B cell (primary cell): ENCODE data around the gene SIAH3. TPM values are rescaled to one million over a fixed set of nuclear protein-coding genes. Genes with fewer than 3 reads are reported as not detected.
A peak's percentile ranks its signal among the peaks of the same experiment; 100 is the strongest.

ENCODE experiments used
- ATAC-seq: fragments of 200-7000 bp; cut with Tn5 transposase; one replicate; pipeline ENCODE4 v1.10.0; 2021; ENCODE audit warnings: low read depth, mild to moderate bottlenecking, moderate number of reproducible peaks, moderate library complexity
- CTCF ChIA-PET: fragments of 350-600 bp; sonication (Branson Sonifier 250); formaldehyde crosslinking; loops from one replicate; lab custom pipeline; 2021; ENCODE audit warnings: antibody characterized with exemption, inconsistent platforms; lab: Charles Lee
- POLR2A ChIA-PET: fragments of 350-600 bp; sonication (Branson Sonifier 250); formaldehyde crosslinking; loops from one replicate; lab custom pipeline; 2021; ENCODE audit warnings: antibody characterized with exemption; lab: Charles Lee
- DNase-seq: peaks from one replicate; pipeline ENCODE4 v3.0.0; 2013
- H2AFZ ChIP-seq: 2 replicates; pipeline ENCODE4 v1.6.1; 2012; ENCODE audit warnings: mild to moderate bottlenecking, low read depth, low read length; ENCODE audit not compliant: insufficient read depth, poor library complexity, severe bottlenecking
- H3K27ac ChIP-seq, 2 donors: 1 replicate in 1 of 2; 2 replicates in 1 of 2; pipeline ENCODE4 v1.5.1; 2012 to 2013; ENCODE audit warnings: low read length in 2 of 2, mild to moderate bottlenecking in 2 of 2, moderate library complexity in 1 of 2
- H3K27me3 ChIP-seq, 4 experiments: fragments of 200-600 bp in 1 of 4; sonication (generic) in 1 of 4; replicated peaks in 1 of 4; 1 replicate in 2 of 4; 2 replicates in 2 of 4; pipeline versions ENCODE4 v1.6.1 to v1.7.0; 2013 to 2016; ENCODE audit warnings: low read length in 3 of 4, mild to moderate bottlenecking in 2 of 4, mixed read lengths in 1 of 4, moderate library complexity in 1 of 4; ENCODE audit not compliant: insufficient read depth in 4 of 4, control insufficient read depth in 3 of 4; ENCODE audit errors: control extremely low read depth in 1 of 4
- H3K36me3 ChIP-seq, 2 experiments: replicated peaks in 1 of 2; 1 replicate in 1 of 2; 2 replicates in 1 of 2; pipeline versions ENCODE4 v1.6.1 to v1.7.1; 2013; ENCODE audit warnings: low read length in 1 of 2; ENCODE audit not compliant: insufficient read depth in 2 of 2, control insufficient read depth in 1 of 2; ENCODE audit errors: control extremely low read depth in 1 of 2, extremely low read depth in 1 of 2
- H3K4me1 ChIP-seq, 2 donors: fragments of 200-600 bp in 1 of 2; sonication (generic) in 1 of 2; 1 replicate in 1 of 2; 2 replicates in 1 of 2; pipeline versions ENCODE4 v1.5.1 to v1.6.1; 2013 to 2017; ENCODE audit warnings: low read length in 2 of 2; ENCODE audit not compliant: control insufficient read depth in 2 of 2, insufficient read depth in 2 of 2
- H3K4me2 ChIP-seq: replicated peaks from 2 replicates; pipeline ENCODE3; 2012; ENCODE audit warnings: mild to moderate bottlenecking, low read depth, low read length; ENCODE audit not compliant: poor library complexity, severe bottlenecking
- H3K4me3 ChIP-seq, 5 experiments: fragments of 200-600 bp in 1 of 5; sonication (generic) in 1 of 5; 1 replicate in 3 of 5; 2 replicates in 2 of 5; pipeline versions ENCODE4 v1.5.1 to v1.7.0; 2011 to 2016; ENCODE audit warnings: low read length in 4 of 5, mild to moderate bottlenecking in 4 of 5, low read depth in 2 of 5, control low read depth in 1 of 5, moderate library complexity in 1 of 5; ENCODE audit not compliant: insufficient read depth in 1 of 5; ENCODE audit errors: control extremely low read depth in 1 of 5, extremely low read depth in 1 of 5
- H3K79me2 ChIP-seq: fragments of 200-600 bp; sonication (generic); one replicate; pipeline ENCODE4 v1.6.0; 2016; ENCODE audit warnings: low read length; ENCODE audit not compliant: control insufficient read depth, insufficient read depth
- H3K9ac ChIP-seq: fragments of 200-600 bp; sonication (generic); 2 replicates; pipeline ENCODE4 v1.6.1; 2017; ENCODE audit warnings: mild to moderate bottlenecking, low read length, moderate library complexity
- H3K9me3 ChIP-seq, 3 donors: one replicate each; pipeline versions ENCODE4 v1.6.1 to v1.7.1; 2013; ENCODE audit warnings: low read length in 2 of 3; ENCODE audit not compliant: control insufficient read depth in 2 of 3, insufficient read depth in 1 of 3; ENCODE audit errors: control extremely low read depth in 1 of 3
- H4K20me1 ChIP-seq: 2 replicates; pipeline ENCODE4 v1.6.0; 2012; ENCODE audit warnings: mild to moderate bottlenecking, low read length; ENCODE audit not compliant: insufficient read depth, control insufficient read depth, poor library complexity, severe bottlenecking
- H3K27ac Mint-ChIP-seq: one replicate; pipeline ENCODE4 v1.8.0; 2021; ENCODE audit warnings: mixed read lengths
- H3K27me3 Mint-ChIP-seq: one replicate; pipeline ENCODE4 v1.8.0; 2021; ENCODE audit warnings: mixed read lengths
- H3K4me1 Mint-ChIP-seq: one replicate; pipeline ENCODE4 v1.8.0; 2021; ENCODE audit warnings: mixed read lengths
- H3K4me3 Mint-ChIP-seq: one replicate; pipeline ENCODE4 v1.8.0; 2021; ENCODE audit warnings: mixed read lengths
- H3K9me3 Mint-ChIP-seq: one replicate; pipeline ENCODE4 v1.8.0; 2022; ENCODE audit warnings: mixed read lengths; ENCODE audit not compliant: insufficient read depth
- EZH2 ChIP-seq: IDR thresholded peaks from 2 replicates; pipeline ENCODE4 v1.6.1; 2012; ENCODE audit warnings: borderline replicate concordance, low read depth, mild to moderate bottlenecking, moderate library complexity, low read length; ENCODE audit not compliant: insufficient read depth, poor library complexity, severe bottlenecking
- WGBS: methylation state at CpG from one replicate; pipeline ENCODE4 v1.1.5; 2013; ENCODE audit warnings: missing lambda C conversion rate; ENCODE audit not compliant: insufficient coverage; 5-methylcytosine and 5-hydroxymethylcytosine counted together
- intact Hi-C: fragments of 100-400 bp; cut with micrococcal nuclease; formaldehyde crosslinking; loops from one replicate; pipeline ENCODE4 v1.10.0; 2022
- polyA plus RNA-seq: library from polyadenylated mRNA; depleted of rRNA; stranded (reverse); fragments of >200 nt; gene quantifications from 2 replicates; pipeline ENCODE4 v1.2.3, GENCODE V29; 2012
- total RNA-seq, 2 donors: library from RNA; stranded (reverse); fragments of 120-200 nt in 1 of 2; gene quantifications; 1 replicate in 1 of 2; 2 replicates in 1 of 2; pipeline versions ENCODE4 v1.2.3 to v1.2.4, GENCODE V29; 2013 to 2022
- TF ChIP-seq, protein P1 (sequence below): fragments of 200-600 bp; IDR thresholded peaks from one replicate; pipeline ENCODE4 v1.8.0; 2022; ENCODE audit warnings: antibody characterized with exemption, mild to moderate bottlenecking

Gene SIAH3
- total and polyA plus RNA-seq, 2 donors (not counting 1 experiment from before 2014, with no cell fraction given) = not detected

DNA sequence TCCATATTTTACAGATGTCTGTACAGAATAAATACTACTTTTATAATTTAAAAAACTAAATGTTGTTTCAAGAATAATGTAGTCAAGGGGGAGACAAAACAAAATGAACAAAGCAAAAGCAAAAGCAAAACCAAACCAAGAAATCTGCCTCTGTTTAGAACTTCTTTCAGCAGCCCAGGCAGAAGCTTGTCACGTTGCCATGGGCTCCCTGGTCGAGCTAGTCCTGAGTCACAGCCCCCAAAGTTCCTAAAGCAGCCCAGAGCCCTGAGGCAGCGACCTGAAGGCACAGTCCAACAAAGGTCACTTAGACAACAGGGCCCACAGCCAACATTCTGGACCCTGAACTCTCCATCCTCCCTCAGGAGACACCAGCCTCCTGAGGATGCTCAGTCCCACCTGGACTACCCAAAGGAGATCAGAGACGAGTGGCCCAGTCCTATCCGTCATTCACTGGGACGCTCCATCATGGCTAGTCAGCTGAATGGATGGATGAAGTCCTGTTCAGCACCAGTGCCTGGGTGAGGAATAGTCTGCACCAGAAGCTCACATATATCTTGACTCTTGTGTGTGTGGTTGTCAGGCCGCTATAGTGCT, 41.7 kb downstream of the SIAH3 start:
- Histone ChIP-seq H3K4me2 (no peak overlapping the region), H4K20me1 (no peaks in the 10 kb centered on the region), H2AFZ (peak overlapping the region; percentile 5), H3K36me3 (no peaks in the 10 kb centered on the region), H3K79me2 (no peaks in the 10 kb centered on the region), H3K4me3 (no peak overlapping the region), H3K4me1 (no peaks in the 10 kb centered on the region), H3K27me3 (no peaks in the 10 kb centered on the region), H3K9me3 (no peaks in the 10 kb centered on the region), H3K27ac (no peak overlapping the region), H3K9ac (no peak overlapping the region)
- Mint-ChIP-seq H3K9me3 (peaks cover under 1% of the 10 kb centered on the region), H3K27ac (no peak overlapping the region), H3K4me1 (no peaks in the 10 kb centered on the region), H3K4me3 (no peak overlapping the region), H3K27me3 (no peaks in the 10 kb centered on the region)
- ATAC-seq = no peak
- intact Hi-C loops = loop anchor here (10.0 kb wide), 1 partner anchor 315 kb away; no protein-coding TSS in a partner anchor
- no peak for DNase-seq
- WGBS = 59% methylated on average over 7 of the region's 7 CpGs
- ChIA-PET CTCF (no interaction called here), POLR2A (no interaction called here)
- no peak for TF ChIP-seq EZH2

DNA sequence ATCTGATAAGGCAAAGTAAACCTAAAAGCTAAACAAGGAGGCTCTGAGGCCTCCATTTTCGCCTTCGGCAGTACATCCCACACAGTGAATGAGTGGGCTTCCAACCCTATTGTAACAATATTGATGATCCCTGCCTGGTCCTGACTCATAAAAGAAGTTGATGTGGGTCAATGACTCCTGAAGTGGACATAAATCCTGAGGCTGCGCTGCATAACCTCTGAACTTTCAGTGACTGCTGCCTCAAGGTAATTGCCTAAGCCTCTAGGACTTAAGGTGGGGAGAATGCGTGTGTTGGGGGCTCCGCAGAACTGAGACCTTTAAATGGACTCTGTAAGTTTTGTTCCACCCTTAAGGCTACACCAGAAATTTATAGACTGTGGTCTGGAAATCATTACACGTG, 42.6 kb downstream of the SIAH3 start:
- ATAC-seq (no peak), DNase-seq (no peak)
- H3K36me3 ChIP-seq = no peaks in the 10 kb centered on the region
- no peak overlapping the region for H3K4me2 ChIP-seq
- intact Hi-C loops = loop anchor here (10.0 kb wide), 1 partner anchor 316 kb away; no protein-coding TSS in a partner anchor
- H3K9me3 ChIP-seq = no peaks in the 10 kb centered on the region
- no peaks in the 10 kb centered on the region for H3K79me2 ChIP-seq
- WGBS = 100% methylated on average over 6 of the region's 6 CpGs
- Mint-ChIP-seq H3K27ac (no peak overlapping the region), H3K27me3 (no peaks in the 10 kb centered on the region), H3K4me1 (no peaks in the 10 kb centered on the region), H3K4me3 (no peak overlapping the region), H3K9me3 (peaks cover 2% of the 10 kb centered on the region)
- no peaks in the 10 kb centered on the region for H4K20me1 ChIP-seq
- H3K4me1 ChIP-seq = no peaks in the 10 kb centered on the region
- H3K27me3 ChIP-seq = no peaks in the 10 kb centered on the region
- no peak overlapping the region for H2AFZ ChIP-seq
- ChIA-PET POLR2A (no interaction called here), CTCF (interaction anchor here (1.4 kb wide), 1 partner anchor 510 kb away, joined by 4 read pairs; no protein-coding TSS in a partner anchor)
- H3K9ac ChIP-seq = no peak overlapping the region
- TF ChIP-seq EZH2 = no peak
- TF ChIP-seq, protein P1, sequence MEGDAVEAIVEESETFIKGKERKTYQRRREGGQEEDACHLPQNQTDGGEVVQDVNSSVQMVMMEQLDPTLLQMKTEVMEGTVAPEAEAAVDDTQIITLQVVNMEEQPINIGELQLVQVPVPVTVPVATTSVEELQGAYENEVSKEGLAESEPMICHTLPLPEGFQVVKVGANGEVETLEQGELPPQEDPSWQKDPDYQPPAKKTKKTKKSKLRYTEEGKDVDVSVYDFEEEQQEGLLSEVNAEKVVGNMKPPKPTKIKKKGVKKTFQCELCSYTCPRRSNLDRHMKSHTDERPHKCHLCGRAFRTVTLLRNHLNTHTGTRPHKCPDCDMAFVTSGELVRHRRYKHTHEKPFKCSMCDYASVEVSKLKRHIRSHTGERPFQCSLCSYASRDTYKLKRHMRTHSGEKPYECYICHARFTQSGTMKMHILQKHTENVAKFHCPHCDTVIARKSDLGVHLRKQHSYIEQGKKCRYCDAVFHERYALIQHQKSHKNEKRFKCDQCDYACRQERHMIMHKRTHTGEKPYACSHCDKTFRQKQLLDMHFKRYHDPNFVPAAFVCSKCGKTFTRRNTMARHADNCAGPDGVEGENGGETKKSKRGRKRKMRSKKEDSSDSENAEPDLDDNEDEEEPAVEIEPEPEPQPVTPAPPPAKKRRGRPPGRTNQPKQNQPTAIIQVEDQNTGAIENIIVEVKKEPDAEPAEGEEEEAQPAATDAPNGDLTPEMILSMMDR = no peak
- no peak overlapping the region for H3K4me3 ChIP-seq
- H3K27ac ChIP-seq = no peak overlapping the region
